Esophagus squamous epithelium (tissue), 5 donors: ENCODE data around the gene CEP290. TPM values are rescaled to one million over a fixed set of nuclear protein-coding genes. Genes with fewer than 3 reads are reported as not detected.

Experiments
- DNase-seq: peaks from one replicate; lab custom pipeline; 2025; lab: John Stamatoyannopoulos, UW
- H3K27ac ChIP-seq, 4 donors: fragments of 200-600 bp; sonication (generic); one replicate each; pipeline ENCODE4 v1.5.1; 2016 to 2019; ENCODE audit warnings: mild to moderate bottlenecking in 1 of 4
- H3K27me3 ChIP-seq, 4 donors: fragments of 200-600 bp; sonication (generic); 1 replicate in 3 of 4; 2 replicates in 1 of 4; pipeline versions ENCODE4 v1.5.1 to v1.6.0; 2017 to 2021; ENCODE audit warnings: antibody characterized with exemption in 1 of 4
- H3K36me3 ChIP-seq, 3 donors: fragments of 200-600 bp; sonication (generic); one replicate each; pipeline ENCODE4 v1.5.1; 2016 to 2019
- H3K4me1 ChIP-seq, 3 donors: fragments of 200-600 bp; sonication (generic); one replicate each; pipeline ENCODE4 v1.5.1; 2017 to 2019
- H3K4me3 ChIP-seq, 4 donors: fragments of 200-600 bp; sonication (generic); 1 replicate in 3 of 4; 2 replicates in 1 of 4; pipeline ENCODE4 v1.5.1; 2016 to 2019; ENCODE audit warnings: mild to moderate bottlenecking in 2 of 4, moderate library complexity in 1 of 4
- H3K9me3 ChIP-seq, 3 donors: fragments of 200-600 bp; sonication (generic); one replicate each; pipeline ENCODE4 v1.5.1; 2016 to 2019
- POLR2A ChIP-seq, 4 donors: fragments of 450-650 bp; IDR thresholded peaks; one replicate each; pipeline ENCODE4 v1.6.1; 2017; ENCODE audit warnings: antibody characterized with exemption in 4 of 4, mild to moderate bottlenecking in 4 of 4, moderate library complexity in 3 of 4
- WGBS, 2 donors: methylation state at CpG; one replicate each; pipeline ENCODE4 v1.1.5; 2018; 5-methylcytosine and 5-hydroxymethylcytosine counted together
- intact Hi-C: fragments of 100-400 bp; cut with DNase I; formaldehyde crosslinking; loops from one replicate; pipeline ENCODE4 v1.15.0; 2022
- total RNA-seq, 4 donors: library from RNA; depleted of rRNA; stranded (reverse); fragments of >200 nt; gene quantifications; one replicate each; pipeline ENCODE4 v1.1.0, GENCODE V29; 2016
- TF ChIP-seq, protein P1 (sequence below), 6 experiments: fragments of 450-650 bp in 4 of 6; fragments of 200-600 bp in 2 of 6; sonication (generic) in 2 of 6; IDR thresholded peaks; one replicate each; pipeline ENCODE4 v1.5.1; 2016 to 2019; ENCODE audit warnings: antibody characterized with exemption in 6 of 6, mild to moderate bottlenecking in 4 of 6, moderate library complexity in 4 of 6
- donor health status: DM: yes; HTN: yes; CAD: no.

CEP290 gene
- total RNA-seq, 4 donors from 2014 or later, result 0.72 to 15.8 (median 4.3) TPM

GRCh38 chr12:88108021-88108420 lies 33.9 kb downstream of the CEP290 start:
- H3K36me3 ChIP-seq, result peaks cover 0 to 55% (median 0%) of the 10 kb centered on the region in 3 donors
- no peak overlapping the region for H3K27ac ChIP-seq
- H3K9me3 ChIP-seq, result no peaks in the 10 kb centered on the region
- intact Hi-C loops, result no loop called here
- H3K27me3 ChIP-seq, result no peaks in the 10 kb centered on the region
- DNase-seq, result no peak
- 94 to 100% methylated on average over 2 of the region's 2 CpGs for WGBS, 2 donors
- H3K4me1 ChIP-seq, result peaks cover 0 to 6% (median 0%) of the 10 kb centered on the region in 3 donors
- H3K4me3 ChIP-seq, result no peak overlapping the region
- no peak for TF ChIP-seq POLR2A (IDR thresholded peaks at IDR 0.05)
- TF ChIP-seq, protein P1, sequence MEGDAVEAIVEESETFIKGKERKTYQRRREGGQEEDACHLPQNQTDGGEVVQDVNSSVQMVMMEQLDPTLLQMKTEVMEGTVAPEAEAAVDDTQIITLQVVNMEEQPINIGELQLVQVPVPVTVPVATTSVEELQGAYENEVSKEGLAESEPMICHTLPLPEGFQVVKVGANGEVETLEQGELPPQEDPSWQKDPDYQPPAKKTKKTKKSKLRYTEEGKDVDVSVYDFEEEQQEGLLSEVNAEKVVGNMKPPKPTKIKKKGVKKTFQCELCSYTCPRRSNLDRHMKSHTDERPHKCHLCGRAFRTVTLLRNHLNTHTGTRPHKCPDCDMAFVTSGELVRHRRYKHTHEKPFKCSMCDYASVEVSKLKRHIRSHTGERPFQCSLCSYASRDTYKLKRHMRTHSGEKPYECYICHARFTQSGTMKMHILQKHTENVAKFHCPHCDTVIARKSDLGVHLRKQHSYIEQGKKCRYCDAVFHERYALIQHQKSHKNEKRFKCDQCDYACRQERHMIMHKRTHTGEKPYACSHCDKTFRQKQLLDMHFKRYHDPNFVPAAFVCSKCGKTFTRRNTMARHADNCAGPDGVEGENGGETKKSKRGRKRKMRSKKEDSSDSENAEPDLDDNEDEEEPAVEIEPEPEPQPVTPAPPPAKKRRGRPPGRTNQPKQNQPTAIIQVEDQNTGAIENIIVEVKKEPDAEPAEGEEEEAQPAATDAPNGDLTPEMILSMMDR (IDR thresholded peaks at IDR 0.05), result no peak

- DNase-seq, result no peak
- WGBS, 2 donors, result 96 to 97% methylated on average over 4 of the region's 4 CpGs
- H3K4me3 ChIP-seq, result no peak overlapping the region
- H3K27ac ChIP-seq, result no peak overlapping the region
- no peaks in the 10 kb centered on the region for H3K27me3 ChIP-seq
- TF ChIP-seq, protein P1 (IDR thresholded peaks at IDR 0.05), result no peak
- no peak for TF ChIP-seq POLR2A (IDR thresholded peaks at IDR 0.05)
- peaks cover 0 to 33% (median 0%) of the 10 kb centered on the region in 3 donors for H3K36me3 ChIP-seq
- no peaks in the 10 kb centered on the region for H3K9me3 ChIP-seq
- H3K4me1 ChIP-seq, result no peaks in the 10 kb centered on the region
- intact Hi-C loops, result no loop called here
Measured at GRCh38 chr12:88093573-88093972, 48.3 kb downstream of the CEP290 start.

DNA sequence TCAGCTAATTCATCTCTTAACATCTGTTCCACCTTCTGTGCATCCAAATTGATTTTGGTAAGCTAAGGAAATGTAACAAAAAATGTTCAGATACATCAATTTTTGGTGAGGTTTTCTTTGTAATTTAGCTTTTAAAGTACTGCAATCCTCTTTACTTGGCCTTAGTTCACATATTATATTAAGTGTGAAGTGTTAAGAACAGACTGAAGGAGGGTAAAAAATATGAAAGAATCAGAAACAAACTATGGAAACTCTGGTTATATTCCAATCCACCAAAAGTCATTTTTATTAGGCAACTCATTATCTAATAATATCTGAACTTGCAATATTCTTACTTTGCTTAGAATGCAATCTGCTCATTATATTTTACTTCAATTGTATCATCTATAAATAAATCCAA lies 49.1 kb downstream of the CEP290 start:
- no peak for DNase-seq
- no peaks in the 10 kb centered on the region for H3K9me3 ChIP-seq
- TF ChIP-seq POLR2A (IDR thresholded peaks at IDR 0.05), result no peak
- TF ChIP-seq, protein P1 (IDR thresholded peaks at IDR 0.05), result no peak
- intact Hi-C loops, result no loop called here
- H3K27me3 ChIP-seq, result no peaks in the 10 kb centered on the region
- no peak overlapping the region for H3K27ac ChIP-seq
- H3K4me1 ChIP-seq, result no peaks in the 10 kb centered on the region
- peaks cover 0 to 29% (median 0%) of the 10 kb centered on the region in 3 donors for H3K36me3 ChIP-seq
- H3K4me3 ChIP-seq, result no peak overlapping the region

- H3K9me3 ChIP-seq, result no peaks in the 10 kb centered on the region
- no peak overlapping the region for H3K4me3 ChIP-seq
- no peak overlapping the region for H3K27ac ChIP-seq
- TF ChIP-seq, protein P1 (IDR thresholded peaks at IDR 0.05), result no peak
- no peak for TF ChIP-seq POLR2A (IDR thresholded peaks at IDR 0.05)
- peaks cover 0 to 69% (median 0%) of the 10 kb centered on the region in 3 donors for H3K36me3 ChIP-seq
- no peaks in the 10 kb centered on the region for H3K4me1 ChIP-seq
- no peak for DNase-seq
- no peaks in the 10 kb centered on the region for H3K27me3 ChIP-seq
- intact Hi-C loops, result no loop called here
- WGBS, 2 donors, result 87% methylated on average over 4 of the region's 4 CpGs
Measured at GRCh38 chr12:88084210-88084609, 57.7 kb downstream of the CEP290 start.

GRCh38 chr12:88083634-88084033 lies 58.3 kb downstream of the CEP290 start:
- intact Hi-C loops, result no loop called here
- WGBS, 2 donors, result 86 to 87% methylated on average over 3 of the region's 3 CpGs
- Histone ChIP-seq H3K27ac (no peak overlapping the region), H3K4me3 (no peak overlapping the region), H3K9me3 (no peaks in the 10 kb centered on the region), H3K27me3 (no peaks in the 10 kb centered on the region), H3K36me3 (peaks cover 0 to 68% (median 0%) of the 10 kb centered on the region in 3 donors), H3K4me1 (no peaks in the 10 kb centered on the region)
- TF ChIP-seq POLR2A (IDR thresholded peaks at IDR 0.05), result no peak
- TF ChIP-seq, protein P1 (IDR thresholded peaks at IDR 0.05), result no peak
- DNase-seq, result no peak
